Measurements from ENCODE around the gene TRIM52.

- TF ChIP-seq, protein P1, sequence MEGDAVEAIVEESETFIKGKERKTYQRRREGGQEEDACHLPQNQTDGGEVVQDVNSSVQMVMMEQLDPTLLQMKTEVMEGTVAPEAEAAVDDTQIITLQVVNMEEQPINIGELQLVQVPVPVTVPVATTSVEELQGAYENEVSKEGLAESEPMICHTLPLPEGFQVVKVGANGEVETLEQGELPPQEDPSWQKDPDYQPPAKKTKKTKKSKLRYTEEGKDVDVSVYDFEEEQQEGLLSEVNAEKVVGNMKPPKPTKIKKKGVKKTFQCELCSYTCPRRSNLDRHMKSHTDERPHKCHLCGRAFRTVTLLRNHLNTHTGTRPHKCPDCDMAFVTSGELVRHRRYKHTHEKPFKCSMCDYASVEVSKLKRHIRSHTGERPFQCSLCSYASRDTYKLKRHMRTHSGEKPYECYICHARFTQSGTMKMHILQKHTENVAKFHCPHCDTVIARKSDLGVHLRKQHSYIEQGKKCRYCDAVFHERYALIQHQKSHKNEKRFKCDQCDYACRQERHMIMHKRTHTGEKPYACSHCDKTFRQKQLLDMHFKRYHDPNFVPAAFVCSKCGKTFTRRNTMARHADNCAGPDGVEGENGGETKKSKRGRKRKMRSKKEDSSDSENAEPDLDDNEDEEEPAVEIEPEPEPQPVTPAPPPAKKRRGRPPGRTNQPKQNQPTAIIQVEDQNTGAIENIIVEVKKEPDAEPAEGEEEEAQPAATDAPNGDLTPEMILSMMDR (IDR thresholded peaks at IDR 0.05; ENCODE audit: low read depth, low read length), result no peak
- no peak for TF ChIP-seq EZH2phosphoT487 (IDR thresholded peaks at IDR 0.05; ENCODE audit: low read depth)
These were observed 4.9 kb downstream of the TRIM52 start for GRCh38 chr5:181255836-181256578.
